Neuronal stem cell (in vitro differentiated cells): ENCODE results near the gene ISOC2.

Experiments
- DNase-seq: peaks from one replicate; pipeline ENCODE4 v3.0.0-alpha.2; 2013; ENCODE audit warnings: low spot score
- H2AFZ ChIP-seq: one replicate; pipeline ENCODE4 v1.6.1; 2013; ENCODE audit warnings: mild to moderate bottlenecking, low read length, inconsistent platforms
- H2AK5ac ChIP-seq: 2 replicates; pipeline ENCODE4 v1.6.1; 2013; ENCODE audit warnings: low read depth, mild to moderate bottlenecking, inconsistent platforms, low read length, moderate library complexity, mixed read lengths
- H2BK120ac ChIP-seq: 2 replicates; pipeline ENCODE4 v1.6.1; 2013; ENCODE audit warnings: low read depth, mild to moderate bottlenecking, inconsistent platforms, low read length, moderate library complexity, mixed read lengths
- H2BK12ac ChIP-seq: one replicate; pipeline ENCODE4 v1.6.1; 2013; ENCODE audit warnings: low read length, inconsistent platforms
- H2BK15ac ChIP-seq: 2 replicates; pipeline ENCODE4 v1.6.1; 2013; ENCODE audit warnings: mild to moderate bottlenecking, low read length, inconsistent platforms, mixed read lengths
- H2BK5ac ChIP-seq: one replicate; pipeline ENCODE4 v1.6.1; 2013; ENCODE audit warnings: inconsistent platforms, mild to moderate bottlenecking, low read length, moderate library complexity
- H3K14ac ChIP-seq: one replicate; pipeline ENCODE4 v1.6.1; 2013; ENCODE audit warnings: low read length, inconsistent platforms
- H3K18ac ChIP-seq: 2 replicates; pipeline ENCODE4 v1.6.1; 2013; ENCODE audit warnings: low read length, inconsistent platforms
- H3K23ac ChIP-seq: 2 replicates; pipeline ENCODE4 v1.6.1; 2013; ENCODE audit warnings: low read depth, mild to moderate bottlenecking, mixed read lengths, low read length, inconsistent platforms; ENCODE audit not compliant: poor library complexity
- H3K27ac ChIP-seq: replicated peaks from 3 replicates; pipeline ENCODE4 v1.5.1; 2013; ENCODE audit warnings: low read length, inconsistent platforms
- H3K27me3 ChIP-seq, 3 experiments: 2 replicates each; pipeline ENCODE4 v1.6.1; 2013; ENCODE audit warnings: low read length in 3 of 3, mild to moderate bottlenecking in 2 of 3, inconsistent platforms in 1 of 3, low read depth in 1 of 3, mixed read lengths in 1 of 3, moderate library complexity in 1 of 3; ENCODE audit not compliant: control insufficient read depth in 3 of 3, insufficient read depth in 3 of 3
- H3K36me3 ChIP-seq, 2 donors: replicated peaks in 1 of 2; 2 replicates each; pipeline ENCODE4 v1.6.1; 2013; ENCODE audit warnings: low read length in 2 of 2; ENCODE audit not compliant: control insufficient read depth in 2 of 2, insufficient read depth in 2 of 2
- H3K4ac ChIP-seq: 2 replicates; pipeline ENCODE4 v1.6.1; 2013; ENCODE audit warnings: inconsistent platforms, mild to moderate bottlenecking, low read length, moderate library complexity
- H3K4me1 ChIP-seq, 2 donors: 1 replicate in 1 of 2; 2 replicates in 1 of 2; pipeline ENCODE4 v1.6.1; 2013; ENCODE audit warnings: low read length in 2 of 2, low read depth in 1 of 2; ENCODE audit not compliant: control insufficient read depth in 2 of 2, insufficient read depth in 1 of 2
- H3K4me2 ChIP-seq: one replicate; pipeline ENCODE4 v1.6.1; 2013; ENCODE audit warnings: mild to moderate bottlenecking, low read length, inconsistent platforms; ENCODE audit not compliant: insufficient read depth, poor library complexity, severe bottlenecking
- H3K4me3 ChIP-seq, 2 donors: 2 replicates each; pipeline ENCODE4 v1.5.1; 2013; ENCODE audit warnings: low read length in 2 of 2, mild to moderate bottlenecking in 2 of 2, inconsistent platforms in 1 of 2, moderate library complexity in 1 of 2
- H3K79me1 ChIP-seq: one replicate; pipeline ENCODE4 v1.6.1; 2013; ENCODE audit warnings: low read depth, mild to moderate bottlenecking, inconsistent platforms, low read length, moderate library complexity
- H3K9ac ChIP-seq: one replicate; pipeline ENCODE4 v1.6.1; 2013; ENCODE audit warnings: mild to moderate bottlenecking, low read depth, low read length, inconsistent platforms; ENCODE audit not compliant: poor library complexity
- H3K9me3 ChIP-seq, 2 donors: replicated peaks in 1 of 2; 2 replicates each; pipeline versions ENCODE3 to v1.6.1; 2013; ENCODE audit warnings: low read length in 2 of 2, mild to moderate bottlenecking in 2 of 2, inconsistent platforms in 1 of 2, low read depth in 1 of 2, mixed read lengths in 1 of 2, moderate library complexity in 1 of 2; ENCODE audit not compliant: control insufficient read depth in 2 of 2, insufficient read depth in 1 of 2
- H4K8ac ChIP-seq: one replicate; pipeline ENCODE4 v1.6.1; 2013; ENCODE audit warnings: low read depth, mild to moderate bottlenecking, inconsistent platforms, low read length, moderate library complexity
- H4K91ac ChIP-seq: one replicate; pipeline ENCODE4 v1.6.1; 2013; ENCODE audit warnings: low read length, low read depth, mild to moderate bottlenecking, inconsistent platforms; ENCODE audit not compliant: poor library complexity
- WGBS, 2 donors: extraction: QIAGEN DNeasy Blood & Tissue Kit; methylation state at CpG; one replicate each; pipeline ENCODE4 v1.1.7; 2013; ENCODE audit warnings: missing lambda C conversion rate in 2 of 2, mixed read lengths in 1 of 2; ENCODE audit not compliant: insufficient read length in 2 of 2, insufficient replicate concordance in 1 of 2; ENCODE audit errors: extremely low coverage in 2 of 2; 5-methylcytosine and 5-hydroxymethylcytosine counted together

The ISOC2 gene

GRCh38 chr19:55491546-55492360 lies 30.3 kb upstream of the ISOC2 start:
- no peak overlapping the region for H4K91ac ChIP-seq
- peak overlapping the region; percentile 73 for H2AFZ ChIP-seq
- peak overlapping the region; percentile 81 for H2AK5ac ChIP-seq
- peaks cover 6% of the 10 kb centered on the region for H3K79me1 ChIP-seq
- no peak overlapping the region for H2BK5ac ChIP-seq
- H3K27me3 ChIP-seq: no peaks in the 10 kb centered on the region
- no peak for DNase-seq
- H4K8ac ChIP-seq: no peak overlapping the region
- no peaks in the 10 kb centered on the region for H3K9me3 ChIP-seq
- H2BK15ac ChIP-seq: no peak overlapping the region
- H2BK12ac ChIP-seq: no peak overlapping the region
- no peak overlapping the region for H3K14ac ChIP-seq
- H3K4me3 ChIP-seq: no peak overlapping the region
- no peak overlapping the region for H3K27ac ChIP-seq
- H3K4ac ChIP-seq: peak overlapping the region; percentile 42
- H3K18ac ChIP-seq: peak overlapping the region; percentile 24
- no CpG with 5 or more reads among the region's 24 CpGs for WGBS, 2 donors
- no peaks in the 10 kb centered on the region for H3K36me3 ChIP-seq
- peak overlapping the region; percentile 11 for H3K23ac ChIP-seq
- H3K4me1 ChIP-seq: peaks cover 24 to 39% of the 10 kb centered on the region in 2 donors
- no peak overlapping the region for H3K4me2 ChIP-seq
- H3K9ac ChIP-seq: no peak overlapping the region
- no peak overlapping the region for H2BK120ac ChIP-seq

GRCh38 chr19:55490478-55491432 lies 29.3 kb upstream of the ISOC2 start:
- H3K14ac ChIP-seq: peak overlapping the region; percentile 71
- H3K23ac ChIP-seq: peak overlapping the region; percentile 43
- peak overlapping the region; percentile 73 for H2AFZ ChIP-seq
- no peak overlapping the region for H3K4me3 ChIP-seq
- H2BK15ac ChIP-seq: peak overlapping the region; percentile 58
- no peaks in the 10 kb centered on the region for H3K27me3 ChIP-seq
- peak overlapping the region; percentile 3 for H3K9ac ChIP-seq
- no peaks in the 10 kb centered on the region for H3K36me3 ChIP-seq
- H3K79me1 ChIP-seq: peaks cover 8% of the 10 kb centered on the region
- peaks cover 29 to 48% of the 10 kb centered on the region in 2 donors for H3K4me1 ChIP-seq
- no peak overlapping the region for H4K91ac ChIP-seq
- no peak overlapping the region for H2BK5ac ChIP-seq
- H3K4me2 ChIP-seq: no peak overlapping the region
- no peaks in the 10 kb centered on the region for H3K9me3 ChIP-seq
- H2AK5ac ChIP-seq: peak overlapping the region; percentile 81
- peak overlapping the region; percentile 41 for H2BK12ac ChIP-seq
- H3K4ac ChIP-seq: peak overlapping the region; percentile 37
- peak overlapping the region; percentile 18 for H2BK120ac ChIP-seq
- DNase-seq: no peak
- no peak overlapping the region for H3K27ac ChIP-seq
- no peak overlapping the region for H3K18ac ChIP-seq
- no CpG with 5 or more reads among the region's 52 CpGs for WGBS, 2 donors
- no peak overlapping the region for H4K8ac ChIP-seq

- Histone ChIP-seq H3K4me1 (peaks cover 33 to 48% of the 10 kb centered on the region in 2 donors), H3K4ac (peak overlapping the region; percentile 69), H3K9ac (peak overlapping the region; percentile 78), H3K79me1 (peaks cover 8% of the 10 kb centered on the region), H3K27ac (no peak overlapping the region), H2AFZ (no peak overlapping the region), H3K18ac (peak overlapping the region; percentile 85), H2BK15ac (peak overlapping the region; percentile 75), H2AK5ac (peak overlapping the region; percentile 97), H4K91ac (no peak overlapping the region), H3K23ac (peak overlapping the region; percentile 73), H3K9me3 (no peaks in the 10 kb centered on the region), H4K8ac (no peak overlapping the region), H2BK120ac (peak overlapping the region; percentile 81), H3K14ac (no peak overlapping the region), H3K4me2 (no peak overlapping the region), H3K4me3 (no peak overlapping the region), H2BK12ac (no peak overlapping the region), H3K27me3 (no peaks in the 10 kb centered on the region), H3K36me3 (no peaks in the 10 kb centered on the region), H2BK5ac (peak overlapping the region; percentile 39)
- DNase-seq: no peak
- no CpG with 5 or more reads among the region's 21 CpGs for WGBS, 2 donors
Observed at GRCh38 chr19:55489711-55490477, 28.5 kb upstream of the ISOC2 start.
